GM19395 (cell line): ENCODE measurements around the gene TANGO2.

ENCODE experiments used
- ATAC-seq: cut with Tn5 transposase; IDR thresholded peaks from one replicate; pipeline ENCODE4 v1.9.1; 2021; ENCODE audit warnings: mild to moderate bottlenecking, moderate library complexity; ENCODE audit not compliant: unreplicated experiment

Gene TANGO2

GRCh38 chr22:20039683-20040325, 18.9 kb downstream of the TANGO2 start:
- ATAC-seq: no peak

GRCh38 chr22:20040327-20041200, 19.7 kb downstream of the TANGO2 start:
- no peak for ATAC-seq

- ATAC-seq: no peak
Measured at GRCh38 chr22:20043057-20043996, 22.4 kb downstream of the TANGO2 start.

GRCh38 chr22:20043997-20044342, 23.1 kb downstream of the TANGO2 start:
- no peak for ATAC-seq

GRCh38 chr22:20044495-20045151, 23.7 kb downstream of the TANGO2 start:
- ATAC-seq: no peak

GRCh38 chr22:20046730-20047129, 25.8 kb downstream of the TANGO2 start:
- no peak for ATAC-seq

- no peak for ATAC-seq
Measured at GRCh38 chr22:20051927-20052308, 31.0 kb downstream of the TANGO2 start.

GRCh38 chr22:20052309-20053259, 31.7 kb downstream of the TANGO2 start:
- no peak for ATAC-seq

- no peak for ATAC-seq
Measured at GRCh38 chr22:20053407-20054033, 32.6 kb downstream of the TANGO2 start.

- no peak for ATAC-seq
Measured at GRCh38 chr22:20054034-20054427, 33.1 kb downstream of the TANGO2 start.

- ATAC-seq: no peak
Measured at GRCh38 chr22:20054485-20054884, 33.6 kb downstream of the TANGO2 start.

GRCh38 chr22:20055144-20055543, 34.2 kb downstream of the TANGO2 start:
- ATAC-seq: no peak

- no peak for ATAC-seq
Measured at GRCh38 chr22:20055654-20056053, 34.7 kb downstream of the TANGO2 start.

- ATAC-seq: no peak
Measured at GRCh38 chr22:20056161-20056560, 35.3 kb downstream of the TANGO2 start.

GRCh38 chr22:20056696-20057386, 35.9 kb downstream of the TANGO2 start:
- no peak for ATAC-seq

GRCh38 chr22:20057596-20058268, 36.8 kb downstream of the TANGO2 start:
- ATAC-seq: no peak

GRCh38 chr22:20058989-20059770, 38.3 kb downstream of the TANGO2 start:
- no peak for ATAC-seq
